Prostate gland (tissue), 2 donors: ENCODE measurements around the gene THOP1. TPM values are rescaled to one million over a fixed set of nuclear protein-coding genes. Genes with fewer than 3 reads are reported as not detected.
A peak's percentile ranks its signal among the peaks of the same experiment; 100 is the strongest.

Experiments
- DNase-seq: peaks from one replicate; pipeline ENCODE4 v3.0.0-alpha.2; 2019; ENCODE audit warnings: low spot score
- H3K27ac ChIP-seq, 2 donors: fragments of 200-600 bp; sonication (generic); 2 replicates each; pipeline ENCODE4 v1.5.1; 2017 to 2019
- H3K27me3 ChIP-seq: fragments of 200-600 bp; sonication (generic); replicated peaks from 2 replicates; pipeline ENCODE4 v1.5.1; 2019; ENCODE audit not compliant: insufficient read depth
- H3K36me3 ChIP-seq, 2 donors: fragments of 200-600 bp; sonication (generic); 1 replicate in 1 of 2; 2 replicates in 1 of 2; pipeline versions ENCODE4 v1.5.1 to v1.8.1; 2017 to 2019
- H3K4me1 ChIP-seq: fragments of 200-600 bp; sonication (generic); replicated peaks from 2 replicates; pipeline ENCODE4 v1.5.1; 2019
- H3K4me3 ChIP-seq, 2 donors: fragments of 200-600 bp; sonication (generic); 2 replicates each; pipeline ENCODE4 v1.5.1; 2017 to 2019
- H3K9me3 ChIP-seq: fragments of 200-600 bp; sonication (generic); 2 replicates; pipeline ENCODE4 v1.5.1; 2017
- CTCF ChIP-seq, 4 experiments: fragments of 200-600 bp in 2 of 4; fragments of 450-650 bp in 2 of 4; sonication (generic) in 2 of 4; IDR thresholded peaks; 1 replicate in 3 of 4; 2 replicates in 1 of 4; pipeline ENCODE4 v1.5.1; 2016 to 2019; ENCODE audit warnings: antibody characterized with exemption in 4 of 4, mild to moderate bottlenecking in 2 of 4, moderate library complexity in 2 of 4
- POLR2A ChIP-seq: fragments of 450-650 bp; IDR thresholded peaks from one replicate; pipeline ENCODE4 v1.6.1; 2016; ENCODE audit warnings: antibody characterized with exemption, mild to moderate bottlenecking
- POLR2AphosphoS5 ChIP-seq: sonication (generic); formaldehyde crosslinking; IDR thresholded peaks from one replicate; pipeline ENCODE4 v1.6.1; 2017; ENCODE audit warnings: antibody characterized with exemption
- WGBS: methylation state at CpG from one replicate; pipeline ENCODE4 v1.1.5; 2018; 5-methylcytosine and 5-hydroxymethylcytosine counted together
- intact Hi-C: fragments of 100-400 bp; cut with DNase I; formaldehyde crosslinking; loops from one replicate; pipeline ENCODE4 v1.14.2; 2022
- total RNA-seq, 2 donors: library from RNA; depleted of rRNA; stranded (reverse); fragments of >200 nt; gene quantifications; one replicate each; pipeline ENCODE4 v1.1.0, GENCODE V29; 2016

THOP1 gene
- total RNA-seq, 2 donors from 2014 or later: 119 to 132 TPM

- no peak for TF ChIP-seq POLR2AphosphoS5
- TF ChIP-seq CTCF (IDR thresholded peaks at IDR 0.05): no peak
- no peak for TF ChIP-seq POLR2A
- Histone ChIP-seq H3K4me3 (no peak overlapping the region), H3K27me3 (no peaks in the 10 kb centered on the region), H3K27ac (no peak overlapping the region), H3K4me1 (no peaks in the 10 kb centered on the region), H3K36me3 (peaks cover 0 to 10% of the 10 kb centered on the region in 2 donors), H3K9me3 (no peaks in the 10 kb centered on the region)
- no peak for DNase-seq
- WGBS: 94% methylated on average over 34 of the region's 35 CpGs
- intact Hi-C loops: no loop called here
Observed at GRCh38 chr19:2766594-2767372, 18.5 kb upstream of the THOP1 start.

GRCh38 chr19:2767688-2768087 lies 17.6 kb upstream of the THOP1 start:
- Histone ChIP-seq H3K4me1 (no peaks in the 10 kb centered on the region), H3K4me3 (no peak overlapping the region), H3K27me3 (no peaks in the 10 kb centered on the region), H3K9me3 (no peaks in the 10 kb centered on the region), H3K36me3 (peaks cover 0 to 2% of the 10 kb centered on the region in 2 donors), H3K27ac (no peak overlapping the region)
- no peak for DNase-seq
- intact Hi-C loops: no loop called here
- WGBS: 95% methylated on average over 19 of the region's 19 CpGs
- TF ChIP-seq POLR2AphosphoS5 (no peak), CTCF (IDR thresholded peaks at IDR 0.05) (no peak), POLR2A (no peak)

GRCh38 chr19:2768365-2769132 lies 16.8 kb upstream of the THOP1 start:
- intact Hi-C loops: no loop called here
- WGBS: 87% methylated on average over 28 of the region's 29 CpGs
- TF ChIP-seq POLR2AphosphoS5: no peak
- no peak for TF ChIP-seq CTCF (IDR thresholded peaks at IDR 0.05)
- TF ChIP-seq POLR2A: no peak
- Histone ChIP-seq H3K9me3 (no peaks in the 10 kb centered on the region), H3K4me3 (no peak overlapping the region), H3K36me3 (no peaks in the 10 kb centered on the region), H3K27me3 (no peaks in the 10 kb centered on the region), H3K4me1 (no peaks in the 10 kb centered on the region), H3K27ac (no peak overlapping the region)
- DNase-seq: no peak

DNA sequence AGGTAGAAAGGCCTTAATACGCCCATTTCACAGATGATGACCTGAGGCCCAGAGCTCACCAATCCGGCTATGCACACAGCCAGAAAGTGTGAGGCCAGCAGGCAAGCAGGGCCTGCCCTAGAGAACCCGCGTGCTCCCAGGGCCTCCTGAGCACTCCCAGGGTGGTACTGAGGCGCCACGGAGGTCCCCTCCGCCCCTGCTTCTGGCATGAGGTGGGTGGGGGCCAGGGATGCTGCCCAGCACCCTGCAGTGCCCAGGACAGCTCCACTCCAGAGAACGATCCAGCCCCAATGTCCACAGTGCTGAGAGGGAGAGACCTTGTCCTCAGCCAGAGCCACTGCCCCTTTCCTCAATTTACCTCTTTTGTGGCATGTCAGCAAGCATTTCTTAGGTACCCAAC lies 16.1 kb upstream of the THOP1 start:
- Histone ChIP-seq H3K36me3 (no peaks in the 10 kb centered on the region), H3K27me3 (no peaks in the 10 kb centered on the region), H3K9me3 (no peaks in the 10 kb centered on the region), H3K27ac (no peak overlapping the region), H3K4me1 (no peaks in the 10 kb centered on the region), H3K4me3 (no peak overlapping the region)
- intact Hi-C loops: no loop called here
- DNase-seq: no peak
- 92% methylated on average over 7 of the region's 8 CpGs for WGBS
- TF ChIP-seq POLR2AphosphoS5 (no peak), POLR2A (no peak)

DNA sequence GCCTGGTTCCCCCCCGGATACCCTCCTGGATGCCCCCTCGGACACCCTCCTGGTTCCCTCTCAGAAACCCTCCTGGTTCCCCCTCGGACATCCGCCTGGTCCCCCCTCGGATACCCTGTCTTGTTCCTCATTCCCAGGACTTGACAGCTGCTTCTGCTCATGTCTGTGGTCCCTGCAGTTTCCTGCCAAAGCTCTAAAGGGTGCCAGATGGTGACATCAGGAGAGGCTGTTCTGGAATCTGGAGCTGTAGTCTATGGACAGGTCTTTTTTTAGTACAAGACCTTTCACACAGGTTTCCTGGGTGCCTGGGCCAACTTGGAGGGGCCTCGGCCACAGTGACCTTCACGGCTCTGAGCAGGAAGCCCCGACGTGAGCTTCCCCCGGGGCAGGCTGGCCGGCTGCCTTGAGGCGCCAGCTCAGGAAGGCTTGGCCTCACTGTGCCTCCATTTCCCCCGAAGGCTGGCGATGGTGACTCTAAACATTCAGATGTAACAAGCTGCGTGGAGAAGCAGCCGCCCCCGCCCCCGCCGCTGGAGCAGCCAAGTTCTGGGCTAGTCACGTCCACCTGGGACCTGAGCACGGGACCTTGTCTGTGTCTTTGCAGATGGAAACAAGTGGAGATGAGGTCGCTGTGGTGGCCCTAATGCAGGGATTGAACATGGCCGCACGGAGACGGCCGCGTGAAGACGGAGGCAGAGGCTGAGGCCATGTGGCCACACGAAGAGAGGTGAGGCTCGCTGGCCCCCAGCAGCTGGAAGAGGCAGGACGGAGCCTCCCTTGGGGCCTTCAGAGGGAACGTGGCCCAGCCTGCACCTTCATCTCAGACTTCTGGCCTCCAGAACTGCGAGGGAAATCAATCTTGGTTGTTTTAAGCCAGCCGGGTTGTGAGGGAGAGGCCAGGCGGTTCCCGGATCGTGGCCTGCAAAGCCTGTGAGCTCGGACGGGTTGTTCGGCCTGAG lies 15.0 kb upstream of the THOP1 start:
- 76% methylated on average over 36 of the region's 40 CpGs for WGBS
- DNase-seq: no peak
- Histone ChIP-seq H3K9me3 (no peaks in the 10 kb centered on the region), H3K27me3 (no peaks in the 10 kb centered on the region), H3K36me3 (no peaks in the 10 kb centered on the region), H3K4me1 (no peaks in the 10 kb centered on the region), H3K4me3 (no peak overlapping the region), H3K27ac (peak overlapping the region; percentile 61 to 63)
- intact Hi-C loops: no loop called here
- TF ChIP-seq POLR2A (no peak), POLR2AphosphoS5 (peak; percentile 37)
